SU-DHL-6 (cell line): ENCODE measurements around the gene APOL3.
"Not testable (repeated sequence)": the region's sequence is repeated elsewhere in the genome, so short reads cannot be mapped to it uniquely, and the experiment has no call there.

ENCODE experiments used
- H2AFZ ChIP-seq: fragments of 200-600 bp; sonication (generic); 2 replicates; pipeline ENCODE4 v1.6.1; 2014; ENCODE audit warnings: low read depth, mild to moderate bottlenecking, moderate library complexity, mixed read lengths, antibody characterized with exemption, low read length; ENCODE audit not compliant: severe bottlenecking
- H3F3A ChIP-seq: fragments of 200-600 bp; shearing (Covaris generic); 2 replicates; pipeline ENCODE4 v1.6.0; 2016; ENCODE audit warnings: antibody characterized with exemption, mild to moderate bottlenecking; ENCODE audit not compliant: insufficient read depth
- H3K27ac ChIP-seq: fragments of 200-600 bp; sonication (generic); 2 replicates; pipeline ENCODE4 v1.5.1; 2016; ENCODE audit warnings: low read depth, mild to moderate bottlenecking, low read length, moderate library complexity, mixed read lengths
- H3K27me3 ChIP-seq: fragments of 200-600 bp; sonication (generic), shearing (Covaris generic); 2 replicates; pipeline ENCODE4 v1.6.0; 2014; ENCODE audit warnings: mild to moderate bottlenecking, low read length
- H3K36me3 ChIP-seq: fragments of 200-600 bp; sonication (generic); 2 replicates; pipeline ENCODE4 v1.6.1; 2014; ENCODE audit warnings: mild to moderate bottlenecking, low read length, mixed read lengths
- H3K4me2 ChIP-seq: fragments of 300-600, 200-600 bp; shearing (Covaris generic), sonication (generic); 2 replicates; pipeline ENCODE4 v1.6.0; 2014; ENCODE audit warnings: low read length, low read depth, mild to moderate bottlenecking; ENCODE audit not compliant: poor library complexity, severe bottlenecking
- H3K4me3 ChIP-seq: fragments of 200-600 bp; sonication (generic); 2 replicates; pipeline ENCODE4 v1.5.1; 2014; ENCODE audit warnings: antibody characterized with exemption, low read length, mild to moderate bottlenecking, mixed read lengths; ENCODE audit not compliant: insufficient read depth, poor library complexity, severe bottlenecking
- H3K79me2 ChIP-seq: fragments of 200-600 bp; sonication (generic); 2 replicates; pipeline ENCODE4 v1.6.1; 2014; ENCODE audit warnings: mild to moderate bottlenecking, low read length, moderate library complexity; ENCODE audit not compliant: insufficient read depth
- H3K9ac ChIP-seq: fragments of 200-600 bp; sonication (generic); 2 replicates; pipeline ENCODE4 v1.7.0; 2014; ENCODE audit warnings: mild to moderate bottlenecking, low read length
- H3K9me2 ChIP-seq: fragments of 200-600 bp; sonication (generic); replicated peaks from 2 replicates; pipeline ENCODE4 v1.6.1; 2014; ENCODE audit warnings: low read length; ENCODE audit not compliant: insufficient read depth
- H3K9me3 ChIP-seq: fragments of 200-600 bp; sonication (generic); 2 replicates; pipeline ENCODE4 v1.6.1; 2014; ENCODE audit warnings: low read length, mixed read lengths; ENCODE audit not compliant: insufficient read depth
- H4K20me1 ChIP-seq: fragments of 200-600 bp; sonication (generic); 2 replicates; pipeline ENCODE4 v1.6.1; 2014; ENCODE audit warnings: low read depth, mild to moderate bottlenecking, antibody characterized with exemption, low read length, moderate library complexity, mixed read lengths
- EZH2phosphoT487 ChIP-seq: fragments of 200-600 bp; sonication (generic), shearing (Covaris generic); conservative IDR thresholded peaks from 2 replicates; pipeline ENCODE4 v1.6.1; 2018; ENCODE audit warnings: mild to moderate bottlenecking, antibody characterized with exemption, low read length, moderate library complexity, mixed read lengths
- TF ChIP-seq, protein P1 (sequence below): fragments of 200-600 bp; sonication (generic); IDR thresholded peaks from one replicate; pipeline ENCODE4 v1.5.1; 2017; ENCODE audit warnings: antibody characterized with exemption, mild to moderate bottlenecking, low read length, moderate library complexity; ENCODE audit not compliant: insufficient read depth, poor library complexity, severe bottlenecking

The APOL3 gene

DNA sequence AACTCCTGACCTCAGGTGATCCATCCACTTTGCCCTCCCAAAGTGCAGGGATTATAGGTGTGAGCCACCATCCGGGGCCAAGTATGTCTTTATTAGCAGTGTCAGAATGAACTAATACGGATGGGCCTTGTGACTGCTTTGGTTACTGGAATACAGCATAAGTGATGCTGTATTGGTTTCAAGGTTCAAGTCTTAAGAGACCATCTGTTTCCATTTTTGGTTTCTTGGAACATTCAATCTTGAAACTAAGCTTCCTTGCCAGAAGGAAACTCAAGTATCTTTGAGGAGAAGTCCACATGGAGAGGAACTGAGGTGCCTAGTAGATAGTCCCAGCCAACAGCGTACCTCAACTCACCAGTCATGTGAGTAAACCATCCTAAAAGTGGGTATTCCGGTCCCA lies 58.8 kb downstream of the APOL3 start:
- Histone ChIP-seq H3K27me3 (no peaks in the 10 kb centered on the region), H3K27ac (no peak overlapping the region), H3K36me3 (no peaks in the 10 kb centered on the region), H3K9ac (no peak overlapping the region), H2AFZ (no peak overlapping the region), H3K4me2 (no peak overlapping the region), H3K9me2 (no peaks in the 10 kb centered on the region), H3K4me3 (no peak overlapping the region), H3K9me3 (no peaks in the 10 kb centered on the region), H4K20me1 (no peaks in the 10 kb centered on the region), H3F3A (no peaks in the 10 kb centered on the region), H3K79me2 (no peaks in the 10 kb centered on the region)
- TF ChIP-seq, protein P1, sequence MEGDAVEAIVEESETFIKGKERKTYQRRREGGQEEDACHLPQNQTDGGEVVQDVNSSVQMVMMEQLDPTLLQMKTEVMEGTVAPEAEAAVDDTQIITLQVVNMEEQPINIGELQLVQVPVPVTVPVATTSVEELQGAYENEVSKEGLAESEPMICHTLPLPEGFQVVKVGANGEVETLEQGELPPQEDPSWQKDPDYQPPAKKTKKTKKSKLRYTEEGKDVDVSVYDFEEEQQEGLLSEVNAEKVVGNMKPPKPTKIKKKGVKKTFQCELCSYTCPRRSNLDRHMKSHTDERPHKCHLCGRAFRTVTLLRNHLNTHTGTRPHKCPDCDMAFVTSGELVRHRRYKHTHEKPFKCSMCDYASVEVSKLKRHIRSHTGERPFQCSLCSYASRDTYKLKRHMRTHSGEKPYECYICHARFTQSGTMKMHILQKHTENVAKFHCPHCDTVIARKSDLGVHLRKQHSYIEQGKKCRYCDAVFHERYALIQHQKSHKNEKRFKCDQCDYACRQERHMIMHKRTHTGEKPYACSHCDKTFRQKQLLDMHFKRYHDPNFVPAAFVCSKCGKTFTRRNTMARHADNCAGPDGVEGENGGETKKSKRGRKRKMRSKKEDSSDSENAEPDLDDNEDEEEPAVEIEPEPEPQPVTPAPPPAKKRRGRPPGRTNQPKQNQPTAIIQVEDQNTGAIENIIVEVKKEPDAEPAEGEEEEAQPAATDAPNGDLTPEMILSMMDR = no peak

DNA sequence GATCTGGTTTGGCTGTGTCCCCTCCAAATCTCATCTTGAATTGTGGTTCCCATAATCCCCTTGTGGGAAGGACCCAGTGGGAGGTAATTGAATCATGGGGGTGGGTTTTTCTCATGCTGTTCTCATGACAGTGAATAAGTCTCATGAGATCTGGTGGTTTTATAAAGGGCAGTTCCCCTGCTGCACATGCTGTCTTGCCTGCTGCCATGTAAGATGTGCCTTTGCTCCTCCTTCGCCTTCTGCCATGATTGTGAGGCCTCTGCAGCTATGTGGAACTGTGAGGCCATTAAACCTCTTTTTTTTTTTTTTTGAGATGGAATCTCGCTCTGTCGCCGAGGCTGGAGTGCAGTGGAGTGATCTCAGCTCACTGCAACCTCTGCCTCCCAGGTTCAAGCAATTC lies 59.6 kb downstream of the APOL3 start:
- H3K9ac ChIP-seq, H3K36me3 ChIP-seq, H3K27ac ChIP-seq, H3K4me3 ChIP-seq, H3K9me2 ChIP-seq, H3K4me2 ChIP-seq, H4K20me1 ChIP-seq, H3K27me3 ChIP-seq, H2AFZ ChIP-seq, H3K79me2 ChIP-seq, H3K9me3 ChIP-seq, H3F3A ChIP-seq: not testable (repeated sequence)

DNA sequence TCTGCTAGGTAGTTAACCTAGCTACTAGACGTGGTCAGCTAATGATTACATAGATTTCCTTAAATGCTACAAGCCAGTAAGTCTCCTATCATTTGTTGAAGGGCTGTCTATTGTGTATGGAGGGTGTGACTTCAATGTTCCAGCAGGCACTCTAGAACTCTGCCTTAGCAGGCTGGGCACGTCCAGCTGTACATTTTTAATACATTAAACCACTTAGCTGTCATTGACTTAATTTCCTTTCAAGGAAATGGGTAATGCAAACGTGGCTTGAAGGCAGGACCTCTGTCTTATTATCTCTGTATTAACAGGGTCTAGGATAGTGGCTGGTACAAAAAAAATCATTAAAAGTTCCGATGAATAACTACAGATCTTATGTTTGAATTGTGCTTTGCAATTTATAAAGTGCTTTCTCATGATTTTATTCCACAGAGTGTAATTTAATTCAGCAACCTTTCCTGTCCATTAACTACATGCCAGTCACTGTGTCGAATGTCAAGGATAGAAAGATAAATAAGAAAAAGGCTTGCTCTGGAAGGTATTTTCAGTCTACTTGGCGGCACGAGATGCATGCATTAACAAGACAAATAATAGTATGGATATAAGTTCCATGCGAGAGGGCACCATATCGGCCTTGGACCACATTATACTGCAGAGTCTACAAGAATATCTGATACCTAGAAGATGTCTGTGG lies 60.3 kb downstream of the APOL3 start:
- no peak overlapping the region for H3K4me2 ChIP-seq
- TF ChIP-seq EZH2phosphoT487 = no peak
- TF ChIP-seq, protein P1 = no peak
- no peaks in the 10 kb centered on the region for H3K9me2 ChIP-seq
- no peak overlapping the region for H2AFZ ChIP-seq
- H3K27me3 ChIP-seq = no peaks in the 10 kb centered on the region
- no peak overlapping the region for H3K9ac ChIP-seq
- no peaks in the 10 kb centered on the region for H3K79me2 ChIP-seq
- H3K27ac ChIP-seq = no peak overlapping the region
- H3K36me3 ChIP-seq = no peaks in the 10 kb centered on the region
- no peaks in the 10 kb centered on the region for H4K20me1 ChIP-seq
- no peaks in the 10 kb centered on the region for H3K9me3 ChIP-seq
- H3K4me3 ChIP-seq = no peak overlapping the region
- no peaks in the 10 kb centered on the region for H3F3A ChIP-seq

DNA sequence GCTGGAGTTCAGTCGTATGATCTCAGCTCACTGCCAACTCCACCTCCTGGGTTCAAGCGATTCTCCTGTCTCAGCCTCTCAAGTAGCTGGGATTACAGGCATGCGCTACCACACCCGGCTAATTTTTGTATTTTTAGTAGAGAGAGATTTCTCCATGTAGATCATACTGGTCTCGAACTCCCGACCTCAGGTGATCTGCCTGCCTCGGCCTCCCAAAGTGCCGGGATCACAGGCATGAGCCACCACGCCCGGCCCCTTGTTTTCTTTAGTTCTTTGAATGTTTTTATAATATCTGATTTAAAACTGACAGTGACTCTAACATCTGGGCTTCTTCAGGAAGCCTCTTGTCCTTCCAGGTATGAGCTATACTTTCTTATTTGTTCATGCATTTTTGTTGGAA lies 61.0 kb downstream of the APOL3 start:
- H2AFZ ChIP-seq, H3K36me3 ChIP-seq, H3K9me2 ChIP-seq, H3K4me2 ChIP-seq, H3K27me3 ChIP-seq, H3K9me3 ChIP-seq, H3K27ac ChIP-seq, H3K9ac ChIP-seq, H3K79me2 ChIP-seq, H4K20me1 ChIP-seq, H3F3A ChIP-seq, H3K4me3 ChIP-seq: not testable (repeated sequence)
